ENCODE results near the gene LUZP2.

DNA sequence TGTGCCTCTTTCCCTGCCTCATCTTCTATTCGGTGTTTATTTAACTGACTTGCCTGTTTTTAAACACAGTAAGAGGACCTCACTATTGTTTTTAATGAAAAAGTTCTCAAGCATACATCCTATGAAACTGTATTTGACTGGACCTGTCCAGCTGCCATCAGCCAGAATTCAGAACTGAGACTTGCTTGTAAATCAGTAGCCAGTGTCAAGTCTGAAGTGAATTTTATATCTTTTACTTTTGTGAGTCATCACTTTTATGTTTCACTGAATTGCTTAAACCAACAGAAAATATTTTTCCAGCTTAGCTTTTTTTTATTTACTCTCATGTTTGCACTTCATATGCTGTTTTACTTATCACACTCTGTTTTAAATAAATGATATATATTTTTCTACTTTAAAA lies 88.3 kb downstream of the LUZP2 start:
- TF ChIP-seq, protein P1, sequence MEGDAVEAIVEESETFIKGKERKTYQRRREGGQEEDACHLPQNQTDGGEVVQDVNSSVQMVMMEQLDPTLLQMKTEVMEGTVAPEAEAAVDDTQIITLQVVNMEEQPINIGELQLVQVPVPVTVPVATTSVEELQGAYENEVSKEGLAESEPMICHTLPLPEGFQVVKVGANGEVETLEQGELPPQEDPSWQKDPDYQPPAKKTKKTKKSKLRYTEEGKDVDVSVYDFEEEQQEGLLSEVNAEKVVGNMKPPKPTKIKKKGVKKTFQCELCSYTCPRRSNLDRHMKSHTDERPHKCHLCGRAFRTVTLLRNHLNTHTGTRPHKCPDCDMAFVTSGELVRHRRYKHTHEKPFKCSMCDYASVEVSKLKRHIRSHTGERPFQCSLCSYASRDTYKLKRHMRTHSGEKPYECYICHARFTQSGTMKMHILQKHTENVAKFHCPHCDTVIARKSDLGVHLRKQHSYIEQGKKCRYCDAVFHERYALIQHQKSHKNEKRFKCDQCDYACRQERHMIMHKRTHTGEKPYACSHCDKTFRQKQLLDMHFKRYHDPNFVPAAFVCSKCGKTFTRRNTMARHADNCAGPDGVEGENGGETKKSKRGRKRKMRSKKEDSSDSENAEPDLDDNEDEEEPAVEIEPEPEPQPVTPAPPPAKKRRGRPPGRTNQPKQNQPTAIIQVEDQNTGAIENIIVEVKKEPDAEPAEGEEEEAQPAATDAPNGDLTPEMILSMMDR (IDR thresholded peaks at IDR 0.05): no peak
- no peak for TF ChIP-seq POLR2A (IDR thresholded peaks at IDR 0.05)

All from adrenal gland (tissue), 5 donors.